HG03354 (cell line): ENCODE measurements around the gene CPNE4.

ENCODE experiments used
- ATAC-seq: cut with Tn5 transposase; IDR thresholded peaks from one replicate; pipeline ENCODE4 v1.9.1; 2021; ENCODE audit warnings: mild to moderate bottlenecking; ENCODE audit not compliant: unreplicated experiment, poor library complexity, severe bottlenecking

CPNE4 gene

DNA sequence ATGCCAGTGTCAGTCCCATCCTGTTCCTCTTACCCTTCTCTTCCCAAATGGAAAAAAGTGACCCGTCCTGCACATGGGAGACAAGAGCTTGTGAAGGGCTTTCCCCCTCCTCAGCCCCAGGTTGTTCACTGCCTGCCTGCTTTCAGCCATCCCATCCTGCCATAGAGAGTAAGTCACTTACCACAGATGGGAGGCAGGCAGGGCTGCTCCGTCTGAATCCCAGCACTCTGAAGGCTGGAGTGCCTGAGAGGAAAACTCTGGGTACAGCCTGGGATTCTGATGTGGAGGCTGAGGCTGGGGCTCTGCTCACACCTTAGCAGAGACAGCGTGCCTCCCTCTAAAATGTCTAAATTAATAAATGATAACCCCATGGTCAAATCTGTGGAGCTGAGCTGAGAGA lies 14.8 kb downstream of the CPNE4 start:
- ATAC-seq: no peak

DNA sequence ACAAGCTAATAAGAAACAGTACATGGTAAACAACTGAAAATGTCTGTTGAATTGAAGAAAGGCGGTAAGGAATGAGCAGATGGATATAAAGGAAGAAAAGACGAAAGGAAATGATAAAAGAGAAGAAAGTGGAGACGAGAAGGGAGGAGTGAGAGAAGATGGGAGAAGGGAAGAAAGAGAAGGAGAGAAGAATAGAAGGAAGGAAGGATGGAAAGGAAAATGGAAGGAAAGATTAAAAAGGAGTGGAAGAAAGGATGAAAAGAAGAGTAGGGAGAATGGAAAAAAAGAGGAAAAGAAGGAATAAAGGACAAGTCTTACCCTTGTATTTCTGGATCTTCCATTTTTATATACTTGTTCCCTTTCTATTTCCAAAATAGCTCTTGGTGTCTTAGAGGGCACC lies 17.7 kb downstream of the CPNE4 start:
- no peak for ATAC-seq

DNA sequence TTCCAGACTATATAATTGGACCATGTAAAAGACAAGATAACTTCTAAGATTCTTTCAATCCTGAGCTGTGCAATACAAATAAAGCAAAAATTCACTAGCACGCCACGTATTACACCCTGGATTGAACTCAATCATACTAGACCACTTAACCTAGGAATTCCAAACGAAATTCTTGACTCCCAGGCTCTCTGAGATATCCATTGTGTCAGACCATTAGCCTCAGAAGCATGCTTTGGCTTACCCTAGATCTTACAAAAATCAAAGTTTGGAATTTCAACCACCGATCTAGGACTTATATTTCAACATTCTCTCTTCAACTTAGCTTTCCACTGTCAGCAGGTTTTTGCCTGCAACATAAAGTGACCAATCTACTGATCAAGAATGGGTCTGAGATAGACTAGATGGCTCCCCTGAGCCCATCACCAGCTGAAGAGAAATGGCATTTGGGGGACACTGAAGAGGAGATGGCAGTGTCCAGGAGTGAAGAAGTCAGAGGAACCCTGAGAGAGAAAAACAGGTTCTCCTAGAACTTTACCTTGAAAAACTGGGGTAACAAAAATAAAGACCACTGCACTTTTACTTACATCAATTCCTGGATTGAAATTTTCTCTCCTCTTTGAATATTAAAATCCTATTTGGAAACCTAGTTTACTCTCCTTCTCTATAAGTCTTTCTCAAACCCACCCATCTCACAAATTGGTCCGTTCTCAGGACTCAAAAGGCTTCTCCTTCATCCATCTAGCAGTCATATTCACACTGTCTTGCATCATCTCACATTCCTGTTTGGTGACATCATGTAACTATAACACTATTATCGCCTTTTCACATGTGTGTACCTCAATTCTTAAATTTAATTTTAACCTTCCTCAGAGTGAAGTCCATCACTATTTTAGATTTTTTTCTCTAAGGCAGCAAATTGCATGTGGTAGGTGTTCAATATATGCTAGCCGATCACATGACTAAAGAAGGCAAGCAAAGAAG lies 18.5 kb downstream of the CPNE4 start:
- no peak for ATAC-seq

DNA sequence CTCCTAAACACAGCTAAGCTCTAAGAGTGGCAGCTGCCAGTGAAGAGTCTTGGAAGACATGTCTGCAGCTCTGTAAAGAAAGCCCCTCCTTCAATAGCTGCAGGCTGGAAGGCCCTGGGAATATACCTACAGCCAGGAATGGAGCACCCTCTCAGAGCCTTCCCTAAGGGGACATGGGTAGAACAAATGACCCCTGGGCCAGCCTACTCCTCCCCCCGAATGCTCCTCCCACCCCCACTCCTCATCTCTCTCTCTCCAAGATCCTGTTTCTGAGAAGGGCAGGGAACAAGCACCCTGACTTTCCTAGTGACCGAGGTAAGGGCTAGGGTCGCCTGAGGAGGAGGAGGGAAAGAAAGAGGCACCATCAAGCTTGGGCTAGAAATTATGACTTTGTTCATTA lies 20.7 kb downstream of the CPNE4 start:
- no peak for ATAC-seq

DNA sequence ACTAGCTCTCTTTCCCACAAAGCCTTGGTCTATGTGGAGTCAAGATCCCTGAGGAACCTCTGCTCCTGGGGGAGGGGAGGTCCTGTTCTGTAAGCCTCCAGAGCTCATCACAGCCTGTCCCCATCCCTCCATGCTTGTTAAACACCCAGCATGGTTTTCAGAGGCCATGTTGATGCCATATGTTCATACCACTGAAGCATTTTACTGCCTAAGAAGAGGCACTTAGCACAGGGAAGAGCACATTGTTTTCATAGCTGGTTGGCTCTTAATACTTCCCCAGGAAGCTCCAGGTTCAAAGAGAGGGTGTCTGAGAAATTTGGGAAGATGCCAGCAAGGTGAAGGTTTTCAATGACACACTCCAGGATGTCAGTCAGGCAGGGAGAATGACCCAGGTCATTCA lies 25.6 kb downstream of the CPNE4 start:
- ATAC-seq: no peak

DNA sequence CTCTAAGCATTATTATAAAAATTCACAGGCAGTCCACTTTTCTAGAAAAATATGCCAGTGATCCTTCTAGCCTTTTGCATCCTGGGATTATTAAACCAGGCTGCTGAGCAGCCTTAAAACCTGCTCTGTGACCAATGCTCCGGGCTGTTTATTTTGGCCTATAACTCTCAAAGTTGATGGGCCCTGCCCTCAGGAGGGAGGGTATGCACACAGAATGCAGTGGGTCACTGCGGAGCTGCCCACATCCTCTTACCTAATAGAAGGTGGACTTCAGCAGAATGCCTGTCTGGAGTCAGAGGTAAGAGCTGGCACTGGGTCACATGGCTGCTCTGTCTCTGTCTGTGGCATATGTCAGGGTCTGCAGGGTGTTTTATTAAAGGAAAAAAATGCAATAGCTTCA lies 26.0 kb downstream of the CPNE4 start:
- ATAC-seq: no peak

DNA sequence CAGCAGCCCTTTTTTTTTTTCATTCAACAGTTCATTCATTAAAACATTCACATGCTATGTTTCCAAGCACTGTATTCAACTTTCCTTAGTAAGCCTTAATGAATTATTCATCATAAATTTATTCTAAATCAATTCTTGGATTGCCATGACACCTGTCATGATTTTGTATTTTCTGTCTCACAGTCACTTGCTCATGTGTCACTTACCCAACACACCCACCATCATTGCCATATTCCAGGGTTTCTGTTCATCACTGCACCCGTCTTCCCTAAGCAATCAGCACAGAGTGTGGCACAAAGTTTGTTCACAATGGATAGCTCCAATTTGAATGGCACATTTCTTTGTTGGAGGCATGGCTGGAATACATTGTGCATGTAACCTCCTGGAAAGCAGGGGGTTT lies 27.2 kb downstream of the CPNE4 start:
- no peak for ATAC-seq

DNA sequence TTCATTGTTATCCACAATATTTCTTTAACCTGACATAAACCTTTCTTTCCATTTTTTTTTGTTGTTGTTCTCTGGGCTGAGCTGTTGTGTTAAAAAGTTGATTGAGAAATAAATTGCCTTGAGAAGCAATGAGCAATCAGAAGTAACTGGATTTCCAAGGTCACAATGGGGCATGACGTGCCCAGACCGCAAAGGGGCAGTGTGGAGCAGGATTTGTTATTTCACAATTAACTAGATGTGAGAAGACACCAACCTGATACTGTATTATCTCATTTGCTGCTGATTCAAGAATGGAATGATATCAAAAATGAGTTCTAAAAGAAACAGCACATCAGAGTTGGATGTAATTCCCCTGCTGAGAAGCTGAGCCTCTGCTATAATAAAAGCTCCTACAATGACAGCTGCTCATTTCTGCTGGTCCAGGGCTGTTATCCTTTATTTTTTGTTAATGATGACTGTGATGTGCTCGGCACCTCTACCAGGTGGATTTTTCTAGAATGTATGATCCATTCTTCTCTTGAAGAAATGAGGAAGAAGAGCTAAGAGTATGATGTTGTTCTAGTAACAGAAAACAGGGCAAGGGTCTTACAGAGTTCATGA lies 28.1 kb downstream of the CPNE4 start:
- ATAC-seq: no peak

DNA sequence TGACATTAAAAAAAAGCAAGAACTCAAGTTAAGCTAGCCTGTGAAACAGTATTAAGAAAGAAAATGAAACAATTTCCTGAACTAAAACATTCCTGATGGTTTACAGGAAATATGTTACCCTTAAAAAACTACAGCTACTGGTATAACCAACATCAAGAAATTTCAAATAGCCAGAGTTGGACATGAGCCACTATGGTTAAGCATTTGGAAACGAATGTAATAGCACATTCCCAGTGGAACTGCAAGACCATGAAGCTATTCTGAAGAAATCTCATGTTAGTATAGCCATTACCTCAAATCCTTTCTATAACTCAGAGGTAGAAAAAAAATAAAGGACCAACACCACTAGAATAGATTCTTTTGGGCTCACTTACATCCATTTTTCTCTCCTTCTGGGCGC lies 30.2 kb downstream of the CPNE4 start:
- ATAC-seq: no peak

DNA sequence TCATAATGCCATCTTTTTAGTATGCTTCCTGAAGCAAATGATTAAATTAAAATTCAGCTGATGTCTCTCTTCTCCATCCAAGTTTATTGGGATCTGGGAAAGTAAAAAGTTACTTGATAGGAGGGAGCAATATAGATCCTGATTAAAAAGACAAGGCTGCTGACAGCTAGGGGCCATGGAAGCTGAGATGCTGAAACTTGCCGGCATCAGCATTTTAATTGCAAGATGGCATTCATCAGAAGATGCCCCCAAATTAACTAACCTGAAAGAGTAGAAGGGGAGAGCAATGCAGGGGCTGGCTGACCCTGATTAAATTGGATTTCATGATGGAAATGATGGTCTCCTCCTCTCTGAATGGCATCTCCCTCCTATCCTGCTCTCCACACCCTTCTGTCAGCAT lies 31.1 kb downstream of the CPNE4 start:
- no peak for ATAC-seq

DNA sequence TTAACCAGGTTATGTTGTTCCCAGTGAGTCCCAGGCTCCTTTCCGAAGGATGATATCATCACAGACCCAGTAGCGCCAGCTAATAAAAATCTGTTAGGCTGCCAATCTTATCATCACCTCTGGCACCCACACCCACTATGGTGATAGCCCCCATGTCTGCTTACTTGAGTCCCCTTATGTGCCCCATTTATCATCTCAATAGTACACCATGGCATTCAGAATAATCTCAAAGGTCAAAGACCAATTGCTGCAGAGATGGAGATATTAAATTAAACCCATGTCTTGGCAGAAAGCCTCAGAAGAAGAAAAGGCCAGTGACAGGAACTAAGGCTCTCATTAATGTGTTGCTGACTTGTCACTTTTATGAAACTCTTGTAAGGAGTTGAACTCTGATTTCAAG lies 32.8 kb downstream of the CPNE4 start:
- no peak for ATAC-seq

DNA sequence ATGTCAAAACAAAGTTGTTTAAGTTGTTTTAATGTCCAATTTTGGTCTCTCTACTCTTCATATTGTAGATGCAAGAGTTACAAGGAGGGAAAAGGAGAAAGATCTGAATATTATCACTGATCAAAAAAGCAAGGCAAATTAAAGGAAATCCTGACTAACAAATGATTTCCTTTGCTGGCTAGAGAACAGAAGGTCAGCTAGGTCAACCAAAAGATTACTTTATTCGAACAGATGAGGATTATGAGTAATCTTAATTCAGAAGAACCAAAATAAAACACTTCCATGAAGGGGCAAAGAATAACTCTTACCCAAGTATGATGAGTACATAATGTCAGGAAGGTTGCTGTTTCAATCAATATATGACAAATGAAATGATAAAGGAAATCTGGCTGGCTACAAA lies 33.8 kb downstream of the CPNE4 start:
- no peak for ATAC-seq

DNA sequence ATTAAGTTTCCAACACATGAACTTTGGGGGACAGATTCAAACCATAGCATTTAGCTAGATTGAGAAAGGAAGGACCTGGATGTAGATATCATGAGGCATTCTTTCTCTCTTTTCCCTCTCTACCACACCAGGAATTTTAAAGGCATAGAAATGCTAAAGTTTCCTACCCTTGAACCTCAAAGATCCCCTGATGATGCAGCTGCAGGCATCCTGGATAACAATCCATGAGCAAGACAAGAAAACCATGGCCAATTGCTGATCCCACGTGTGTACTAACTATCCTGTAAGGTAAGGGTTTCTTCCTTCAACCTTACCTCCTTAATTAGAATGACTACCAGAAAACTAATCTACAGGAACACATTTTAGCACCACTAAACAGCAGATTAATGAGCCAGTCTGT lies 36.8 kb downstream of the CPNE4 start:
- ATAC-seq: no peak

DNA sequence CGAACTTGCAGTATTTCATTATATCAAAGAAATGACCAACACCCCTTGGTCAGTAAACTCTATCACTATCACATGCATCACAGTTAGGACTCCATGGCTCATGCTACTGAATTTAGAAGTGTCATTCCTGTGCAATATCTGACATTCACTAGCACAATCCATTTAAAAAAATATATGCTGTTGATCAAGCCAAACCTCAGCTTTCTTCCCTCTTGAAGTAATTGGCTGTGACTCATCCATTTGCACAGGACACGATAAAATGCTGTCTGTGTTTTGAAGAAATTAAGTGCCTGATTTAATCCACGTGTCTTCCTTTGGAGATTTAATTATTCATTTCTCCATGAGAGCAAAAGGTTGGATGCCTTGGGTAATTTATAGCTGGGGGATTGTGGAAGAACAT lies 38.9 kb downstream of the CPNE4 start:
- no peak for ATAC-seq

DNA sequence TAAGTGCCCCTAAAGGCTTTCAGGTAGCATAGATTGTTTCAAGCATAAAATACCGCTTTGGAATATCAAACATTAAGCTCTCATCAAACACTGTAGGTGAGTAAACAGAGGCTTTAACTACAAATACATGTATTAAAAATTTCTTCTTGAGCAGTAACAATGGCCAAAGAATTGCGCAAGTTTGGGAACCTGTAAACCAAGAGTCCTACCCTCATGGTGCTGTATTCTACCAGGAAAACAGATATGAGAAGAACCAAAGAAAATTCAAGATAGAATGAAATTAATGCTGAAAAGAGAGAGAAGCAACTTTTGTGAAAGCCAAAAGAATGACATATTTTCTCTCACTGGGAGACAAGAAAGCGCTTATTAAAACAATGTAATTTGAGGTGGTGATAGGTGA lies 45.5 kb downstream of the CPNE4 start:
- ATAC-seq: no peak

DNA sequence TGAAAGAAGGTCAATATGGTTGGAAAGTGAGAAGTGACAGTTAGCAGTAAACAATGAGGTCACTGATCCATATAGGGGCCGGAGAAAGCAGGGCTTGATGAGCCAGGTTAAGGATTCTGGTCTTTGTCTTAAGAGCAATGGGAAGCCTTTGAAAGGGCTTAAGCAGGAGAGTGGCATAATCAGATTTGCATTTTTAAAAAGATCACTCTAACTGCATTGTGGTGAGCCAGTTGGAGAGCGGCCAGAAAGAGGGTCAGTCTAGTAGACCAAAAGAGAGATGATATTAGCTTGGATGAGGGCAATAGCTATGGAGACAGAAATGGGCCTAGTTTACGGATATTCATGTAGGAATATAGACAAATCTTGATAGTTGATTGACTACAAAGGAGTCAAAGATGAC lies 46.6 kb downstream of the CPNE4 start:
- ATAC-seq: no peak

DNA sequence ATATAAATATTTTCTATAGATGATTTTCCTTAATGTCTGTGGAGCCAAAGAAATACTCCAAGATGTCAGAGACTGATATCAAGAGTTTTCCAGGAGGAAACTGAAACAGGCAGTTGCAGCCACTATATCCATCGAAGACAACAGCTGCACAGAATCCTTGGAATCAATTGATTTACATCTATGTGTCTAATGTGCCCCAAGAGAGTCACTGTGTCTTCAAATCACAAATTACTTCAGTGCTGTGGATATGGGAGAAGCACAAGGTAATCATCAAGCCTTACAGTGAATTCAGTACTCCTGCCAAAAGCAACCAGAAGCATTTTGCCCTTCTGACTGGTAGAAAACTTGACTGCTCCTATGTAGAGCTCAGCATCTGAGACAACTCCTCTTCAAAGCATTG lies 51.1 kb downstream of the CPNE4 start:
- no peak for ATAC-seq

DNA sequence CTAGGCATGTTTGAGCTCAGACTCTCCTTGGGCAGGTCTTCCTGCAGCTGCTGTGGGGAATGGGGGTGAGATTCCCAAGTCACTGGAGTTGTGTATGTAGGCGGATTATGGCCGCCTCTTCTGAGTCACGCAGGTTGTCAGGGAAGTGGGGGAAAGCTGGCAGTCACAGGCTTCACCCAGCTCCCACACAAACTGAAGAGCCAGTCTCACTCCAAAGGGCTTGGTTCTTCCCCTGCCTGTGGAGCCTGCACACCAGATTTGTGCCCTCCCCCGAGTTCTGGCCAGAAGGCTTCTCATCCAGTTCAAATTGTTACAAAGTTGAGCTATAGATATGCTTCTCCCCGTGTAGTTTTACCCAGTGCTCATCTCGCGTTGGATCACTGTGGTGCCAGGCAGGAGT lies 53.5 kb downstream of the CPNE4 start:
- ATAC-seq: no peak

DNA sequence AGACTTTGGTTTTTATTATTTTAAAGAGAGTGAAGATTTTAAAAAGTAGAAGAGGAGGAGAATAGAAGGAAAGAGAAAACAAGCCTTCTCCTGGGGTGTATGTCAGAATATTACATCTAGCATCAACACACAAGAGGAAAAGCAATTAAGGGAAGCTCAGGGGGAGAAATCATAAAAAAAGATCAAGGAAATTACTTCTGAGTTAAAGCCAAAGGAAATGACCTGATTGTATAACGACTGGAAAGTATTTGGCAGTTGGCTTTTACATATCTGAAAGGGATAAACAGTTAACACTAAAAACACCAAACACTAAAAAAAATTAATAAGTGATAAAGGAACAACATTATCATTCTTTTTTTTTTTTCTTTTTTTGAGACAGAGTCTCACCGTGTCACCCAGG lies 58.4 kb downstream of the CPNE4 start:
- no peak for ATAC-seq

DNA sequence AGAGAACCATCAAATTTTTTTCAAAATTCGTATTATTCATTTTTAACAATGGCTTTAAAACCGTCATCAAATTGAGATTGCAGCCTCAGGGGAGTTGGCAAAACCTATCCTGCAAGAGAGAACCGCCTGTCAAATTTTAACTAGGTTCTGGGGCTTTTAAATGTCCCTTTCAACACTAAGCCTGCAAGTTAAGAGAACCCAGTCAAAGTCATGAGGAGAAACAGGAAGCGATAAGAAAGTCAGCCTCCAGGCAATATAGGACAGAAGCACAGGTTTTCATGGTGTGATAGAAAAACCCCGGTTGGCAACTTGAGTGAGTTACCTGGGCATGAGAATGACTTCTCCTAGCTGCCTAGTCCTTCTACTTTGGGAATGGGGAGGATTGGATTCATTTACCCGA lies 59.8 kb downstream of the CPNE4 start:
- ATAC-seq: no peak

DNA sequence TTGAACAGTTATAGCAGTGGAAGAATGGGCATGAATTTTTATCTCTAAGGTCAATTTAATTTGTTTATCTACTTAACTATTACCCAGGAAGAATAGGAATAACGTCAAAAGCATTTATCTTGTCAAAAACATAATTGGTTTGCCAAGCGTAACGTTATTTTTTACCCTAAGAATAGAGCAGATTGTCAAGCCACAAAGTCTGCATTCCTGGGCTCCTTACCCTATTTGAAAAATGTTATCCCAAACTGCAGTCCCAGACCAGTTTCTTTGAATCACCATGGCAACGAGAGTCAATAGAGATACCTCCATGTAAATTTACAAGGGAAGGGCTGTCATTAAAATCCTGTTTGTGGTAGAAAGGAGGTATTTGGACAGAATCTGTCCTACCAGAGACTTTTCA lies 61.1 kb downstream of the CPNE4 start:
- ATAC-seq: no peak
